Activated CD4-positive, alpha-beta T cell treated with anti-CD3 and anti-CD28 coated beads, Interleukin-10, Interleukin-2, amounts not matched to agents 100 ng/mL and 50 ng/mL, durations not matched to agents 16 hours and 8 hours (primary cell): ENCODE measurements around the gene DNAL1.
A peak's percentile ranks its signal among the peaks of the same experiment; 100 is the strongest.
"Not testable (repeated sequence)": the region's sequence is repeated elsewhere in the genome, so short reads cannot be mapped to it uniquely, and the experiment has no call there.

Experiments used
- DNase-seq: peaks from one replicate; pipeline ENCODE4 v3.0.0-alpha.2; 2020

The DNAL1 gene, protein sequence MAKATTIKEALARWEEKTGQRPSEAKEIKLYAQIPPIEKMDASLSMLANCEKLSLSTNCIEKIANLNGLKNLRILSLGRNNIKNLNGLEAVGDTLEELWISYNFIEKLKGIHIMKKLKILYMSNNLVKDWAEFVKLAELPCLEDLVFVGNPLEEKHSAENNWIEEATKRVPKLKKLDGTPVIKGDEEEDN

DNA sequence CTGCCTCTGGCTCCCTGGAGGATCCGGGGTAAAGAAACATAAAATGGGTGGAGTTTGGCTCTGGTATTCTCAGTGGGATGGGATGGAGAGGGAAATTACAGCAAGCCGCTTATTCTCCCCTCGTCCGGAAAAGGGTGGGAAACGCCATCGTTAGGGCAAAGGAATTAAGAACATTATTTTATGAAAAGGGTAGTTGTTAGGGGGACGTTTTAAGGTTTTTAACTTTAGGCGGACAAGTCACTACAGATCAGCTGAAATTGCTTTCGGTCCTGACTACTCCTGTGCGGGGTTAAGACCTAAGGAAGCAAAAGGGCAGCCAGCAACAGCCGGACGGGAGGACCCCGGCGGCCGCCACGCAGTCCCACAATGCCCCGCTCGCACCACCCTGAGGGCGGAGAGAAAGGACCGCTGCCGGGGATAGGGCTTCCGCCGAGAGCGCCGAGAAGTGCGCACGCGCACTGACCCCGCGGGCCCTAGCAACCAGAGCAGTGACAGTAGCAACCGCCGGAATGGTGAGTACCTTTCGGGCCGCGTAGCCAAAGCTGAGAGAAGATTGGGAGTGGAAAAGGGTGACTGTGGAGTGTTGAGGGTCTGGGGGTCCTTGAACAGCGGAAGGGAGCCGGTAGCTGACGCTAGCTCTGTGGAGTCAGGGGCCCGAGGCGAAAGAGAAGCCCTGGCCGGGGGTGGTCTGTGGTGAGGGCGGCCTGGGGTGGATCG lies at the start of gene DNAL1:
Gene DNAL1, plus strand, starts transcription at position 456 of the 717 bp plus-strand sequence. Its CDS starts 54 bp downstream, at position 510.
- peak; percentile 97 for DNase-seq

DNA sequence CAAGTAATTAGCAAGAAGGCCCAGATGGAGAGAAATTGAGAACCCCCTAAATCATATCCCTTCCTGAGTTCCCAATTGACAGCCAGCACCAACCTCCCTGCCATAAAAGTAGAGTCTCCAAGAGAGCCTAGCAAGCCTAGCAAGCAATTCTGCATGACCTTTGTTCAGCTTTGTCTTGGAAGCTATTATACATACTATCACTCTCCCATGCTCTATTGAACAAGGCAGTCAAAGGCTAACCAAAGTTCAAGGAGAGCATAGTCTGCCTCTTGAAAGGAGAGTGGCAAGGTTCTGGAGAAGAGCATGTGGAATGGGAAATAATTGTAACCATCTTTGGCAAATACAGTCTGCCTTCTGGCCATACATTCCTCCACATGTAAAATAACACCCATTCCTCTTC lies 45.3 kb upstream of the DNAL1 start:
- no peak for DNase-seq

DNA sequence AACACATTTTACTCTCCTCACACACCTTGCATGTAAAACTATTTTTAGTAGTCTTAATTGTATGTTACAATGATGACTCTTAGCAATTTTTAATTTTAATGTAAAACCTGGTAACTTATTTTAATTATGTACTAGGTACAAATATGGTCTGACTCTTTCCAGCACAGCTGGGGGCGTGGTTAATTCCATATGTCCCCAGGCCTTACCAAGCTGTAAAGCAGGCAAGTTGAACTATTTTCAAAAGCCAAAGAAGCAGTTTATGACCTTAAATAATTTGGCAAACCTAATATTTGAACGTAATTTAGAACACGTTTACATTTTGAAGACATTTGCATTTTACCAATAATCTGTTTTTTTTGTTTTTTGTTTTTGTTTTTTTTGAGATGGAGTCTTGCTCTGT lies 41.8 kb upstream of the DNAL1 start:
- no peak for DNase-seq

DNA sequence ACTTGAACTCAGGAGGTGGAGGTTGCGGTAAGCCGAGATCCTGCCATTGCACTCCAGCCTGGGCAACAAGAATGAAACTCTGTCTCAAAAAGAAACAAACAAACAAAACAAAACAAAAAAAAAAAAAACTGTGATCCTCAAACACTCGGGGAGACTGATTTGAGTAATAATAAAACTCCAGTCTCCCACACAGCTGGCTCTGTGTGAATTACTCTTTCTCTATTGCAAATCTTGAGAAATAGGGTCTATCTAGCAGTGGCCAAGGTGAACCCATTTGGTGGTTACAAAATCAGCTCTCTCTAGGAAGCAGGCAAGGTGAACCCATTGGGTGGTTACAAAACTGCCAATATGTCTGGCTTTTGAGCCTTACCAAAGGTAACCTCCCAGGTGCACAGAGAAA lies 38.5 kb upstream of the DNAL1 start:
- peak; percentile 55 for DNase-seq

DNA sequence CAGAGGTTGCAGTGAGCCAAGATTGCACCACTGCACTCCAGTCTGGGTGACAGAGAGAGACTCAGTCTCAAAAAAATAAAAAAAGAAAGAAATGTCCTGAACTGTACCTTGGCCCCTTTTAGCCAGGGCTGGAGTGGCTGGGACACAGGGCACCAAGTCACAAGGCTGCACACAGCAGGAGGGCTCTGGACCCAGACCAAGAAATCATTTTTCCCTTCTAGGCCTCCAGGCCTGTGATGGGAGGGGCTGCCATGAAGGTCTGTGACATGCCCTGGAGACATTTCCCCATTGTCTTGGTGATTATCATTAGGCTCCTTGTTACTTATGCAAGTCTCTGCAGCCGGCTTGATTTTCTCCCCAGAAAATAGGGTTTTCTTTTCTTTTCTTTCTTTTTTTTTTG lies 37.5 kb upstream of the DNAL1 start:
- no peak for DNase-seq

DNA sequence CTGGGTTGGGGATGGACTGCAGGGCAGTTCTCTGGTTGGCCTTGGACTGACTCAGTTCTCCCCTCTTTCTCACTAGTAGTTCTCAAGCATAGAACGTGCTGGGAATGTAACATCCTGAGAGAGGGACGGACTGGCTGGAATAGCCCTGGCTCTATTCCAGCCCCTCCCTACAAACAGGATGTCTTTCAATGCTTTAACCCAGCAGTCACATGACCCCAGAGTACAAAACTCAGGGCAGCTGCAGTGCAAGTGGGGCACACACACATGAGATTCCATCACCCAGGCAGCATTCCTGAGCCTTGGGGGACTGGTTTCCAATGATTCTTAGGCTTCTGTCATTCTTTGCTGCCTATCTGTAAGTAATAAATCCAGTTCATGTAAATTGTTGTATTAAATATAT lies 34.1 kb upstream of the DNAL1 start:
- DNase-seq, result no peak

DNA sequence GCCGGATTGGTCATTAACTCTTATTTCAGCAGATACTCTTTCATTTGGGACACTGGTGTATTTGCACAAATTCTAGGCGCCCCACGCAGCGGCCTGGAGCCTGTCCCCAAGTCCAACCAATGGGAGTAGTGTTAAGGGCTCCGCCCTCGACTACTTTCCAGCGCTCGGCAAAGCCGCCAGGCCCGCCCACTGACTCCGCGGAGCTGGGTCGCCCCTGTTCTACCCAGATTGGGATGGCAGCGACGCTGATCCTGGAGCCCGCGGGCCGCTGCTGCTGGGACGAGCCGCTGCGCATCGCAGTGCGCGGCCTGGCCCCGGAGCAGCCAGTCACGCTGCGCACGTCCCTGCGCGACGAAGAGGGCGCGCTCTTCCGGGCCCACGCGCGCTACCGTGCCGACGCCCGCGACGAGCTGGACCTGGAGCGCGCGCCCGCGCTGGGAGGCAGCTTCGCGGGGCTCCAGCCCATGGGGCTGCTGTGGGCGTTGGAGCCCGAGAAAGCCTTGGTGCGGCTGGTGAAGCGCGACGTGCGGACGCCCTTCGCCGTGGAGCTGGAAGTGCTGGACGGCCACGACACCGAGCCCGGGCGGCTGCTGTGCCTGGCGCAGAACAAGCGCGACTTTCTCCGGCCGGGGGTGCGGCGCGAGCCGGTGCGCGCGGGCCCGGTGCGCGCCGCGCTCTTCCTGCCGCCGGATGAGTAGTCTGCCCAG lies 32.3 kb upstream of the DNAL1 start, which contains the start of gene ACOT6:
Gene ACOT6, plus strand, starts transcription at position 179 of the 707 bp plus-strand sequence. Its CDS starts 55 bp downstream, at position 234.
- DNase-seq, result peak; percentile 71

DNA sequence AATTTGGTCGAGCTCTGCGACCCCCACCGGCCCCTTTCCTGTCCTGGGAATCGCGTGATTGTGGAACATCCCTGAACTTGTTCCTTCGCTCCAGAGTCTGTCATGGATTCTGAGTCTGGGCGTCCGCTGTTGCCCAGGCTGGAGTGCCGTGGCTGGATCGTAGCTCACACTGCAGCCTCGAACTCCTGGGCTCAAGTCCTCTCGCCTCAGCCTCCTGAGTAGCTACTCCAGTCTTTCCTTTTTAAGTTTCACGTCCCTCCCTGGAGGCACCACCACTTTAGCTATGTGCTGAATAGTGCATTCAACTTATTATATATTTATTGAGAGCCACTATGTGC lies 31.8 kb upstream of the DNAL1 start:
- no peak for DNase-seq

DNA sequence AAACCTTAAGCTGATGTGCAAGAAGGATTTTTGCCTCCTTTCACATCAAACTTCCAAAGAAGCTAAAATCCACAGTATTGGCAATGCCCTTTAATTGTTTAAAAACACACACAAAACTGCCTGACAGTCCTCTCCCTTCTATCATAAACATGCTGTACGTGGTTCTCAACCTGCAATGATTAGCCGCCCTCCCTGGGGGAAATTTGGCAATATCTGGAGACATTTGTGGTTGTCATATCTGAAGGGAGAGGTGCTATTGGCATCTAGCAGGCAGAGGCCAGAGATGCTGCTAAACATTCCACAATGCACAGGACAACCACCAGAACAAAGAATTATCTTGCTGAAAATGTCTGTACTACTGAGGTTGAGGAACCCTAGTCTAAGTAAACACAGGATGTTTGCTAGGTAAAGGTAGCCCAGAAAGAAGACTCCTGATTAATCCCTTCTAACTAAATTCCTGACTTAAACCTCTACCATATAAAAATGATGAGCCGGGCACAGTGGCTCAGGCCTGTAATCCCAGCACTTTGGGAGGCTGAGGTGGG lies 31.3 kb upstream of the DNAL1 start:
- no peak for DNase-seq

DNA sequence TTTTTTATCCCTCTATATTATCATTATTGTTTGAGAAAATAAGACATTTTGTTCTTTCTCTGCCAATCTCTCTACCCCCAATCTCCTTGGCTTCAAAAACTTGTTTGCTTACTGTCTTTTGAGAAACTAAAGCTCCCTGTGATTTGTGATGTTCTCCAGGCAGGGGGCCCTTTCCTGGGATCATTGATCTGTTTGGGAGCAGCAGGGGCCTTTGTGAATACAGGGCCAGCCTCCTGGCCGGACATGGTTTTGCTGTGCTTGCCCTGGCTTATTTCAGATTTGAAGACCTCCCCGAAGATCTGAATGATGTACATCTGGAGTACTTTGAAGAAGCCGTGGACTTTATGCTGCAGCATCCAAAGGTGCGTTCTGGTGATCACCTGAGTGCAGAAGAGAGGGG lies 28.0 kb upstream of the DNAL1 start:
- DNase-seq, result no peak

DNA sequence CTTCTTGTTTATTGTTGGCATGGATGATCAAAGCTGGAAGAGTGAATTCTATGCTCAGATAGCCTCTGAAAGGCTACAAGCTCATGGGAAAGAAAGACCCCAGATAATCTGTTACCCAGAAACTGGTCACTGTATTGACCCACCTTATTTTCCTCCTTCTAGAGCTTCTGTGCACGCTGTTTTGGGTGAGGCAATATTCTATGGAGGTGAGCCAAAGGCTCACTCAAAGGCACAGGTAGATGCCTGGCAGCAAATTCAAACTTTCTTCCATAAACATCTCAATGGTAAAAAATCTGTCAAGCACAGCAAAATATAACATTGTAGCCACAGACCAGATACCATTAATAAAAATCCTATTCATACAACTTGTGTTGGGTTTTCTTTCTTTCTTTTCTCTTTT lies 25.3 kb upstream of the DNAL1 start:
- DNase-seq, result no peak

DNA sequence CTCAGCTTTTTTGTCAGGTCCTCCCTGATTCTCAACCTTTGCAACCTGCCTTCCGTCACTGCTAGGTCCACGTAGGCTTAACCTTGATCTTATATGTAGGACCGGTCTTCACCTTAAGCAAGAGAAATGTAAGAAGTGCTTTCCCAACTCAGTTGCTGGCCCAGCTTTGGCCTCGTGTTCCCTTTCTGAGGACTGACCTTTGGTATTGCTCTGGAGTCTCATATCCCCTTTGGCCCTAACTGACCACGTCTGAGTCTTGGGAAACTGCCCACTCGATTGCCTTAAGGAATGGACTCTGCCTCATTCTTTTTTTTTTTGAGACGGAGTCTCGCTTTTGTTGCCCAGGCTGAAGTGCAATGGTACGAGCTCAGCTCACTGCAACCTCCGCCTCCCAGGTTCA lies 24.5 kb upstream of the DNAL1 start:
- DNase-seq, result no peak

DNA sequence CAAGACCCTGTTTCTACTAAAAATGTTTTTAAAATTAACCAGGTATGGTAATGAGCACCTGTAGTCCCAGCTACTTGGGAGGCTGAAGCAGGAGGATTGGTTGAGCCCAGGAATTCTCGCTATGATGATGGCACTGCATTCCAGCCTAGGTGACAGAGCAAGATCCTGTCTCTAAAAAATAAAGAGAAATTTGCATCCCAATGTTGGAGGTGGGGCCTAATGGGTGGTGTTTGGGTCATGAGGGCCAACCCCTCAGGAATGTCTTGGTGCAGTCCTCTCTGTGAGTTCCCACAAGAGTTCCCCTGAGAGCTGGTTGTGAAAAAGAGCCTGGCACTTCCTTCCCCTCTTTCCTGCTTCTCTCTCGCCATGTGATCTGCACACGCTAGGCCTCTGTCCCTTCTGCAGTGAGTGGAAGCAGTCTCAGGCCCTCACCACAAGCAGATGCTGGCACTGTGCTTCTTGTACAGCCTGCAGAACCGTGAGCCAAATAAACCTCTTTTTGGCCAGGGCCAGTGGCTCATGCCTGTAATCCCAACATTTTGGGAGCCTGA lies 21.2 kb upstream of the DNAL1 start:
- DNase-seq, result no peak

DNA sequence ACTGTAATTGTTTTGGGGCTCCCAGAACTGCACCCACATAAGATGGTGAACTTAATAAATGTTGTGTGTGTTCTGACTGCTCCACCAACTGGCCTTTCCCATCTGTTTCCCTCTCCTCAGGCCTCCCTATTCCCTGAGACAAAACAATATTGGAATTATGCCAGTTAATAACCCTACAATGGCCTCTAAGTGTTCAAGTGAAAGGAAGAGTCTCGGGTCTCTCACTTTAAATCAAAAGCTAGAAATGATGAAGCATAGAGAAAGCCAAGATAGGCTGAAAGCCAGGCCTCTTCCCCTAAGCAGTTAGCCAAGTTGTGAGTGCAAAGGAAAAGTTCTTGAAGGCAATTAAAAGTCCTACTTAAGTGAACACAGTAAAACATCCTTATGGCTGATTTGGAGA lies 19.1 kb upstream of the DNAL1 start:
- no peak for DNase-seq

DNA sequence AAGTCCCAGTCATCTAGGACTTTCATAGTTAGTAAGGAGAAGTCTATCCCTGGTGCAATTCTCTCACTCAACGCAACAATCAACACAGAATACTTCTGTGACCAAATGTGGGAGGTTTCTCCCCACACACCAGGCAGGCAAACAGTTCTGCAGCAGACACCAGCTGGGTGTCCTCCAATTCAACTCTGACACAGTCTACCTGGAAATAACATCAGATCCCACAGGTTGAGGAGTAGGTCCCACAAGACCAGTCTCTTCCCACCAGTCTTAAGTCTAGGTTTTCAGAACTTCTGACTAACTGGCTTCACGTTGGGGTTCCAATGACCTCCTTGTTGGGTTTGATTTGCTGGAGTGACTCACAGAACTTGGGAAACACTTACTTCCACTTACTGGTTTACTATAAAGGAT lies 17.6 kb upstream of the DNAL1 start:
- DNase-seq, result peak; percentile 56

DNA sequence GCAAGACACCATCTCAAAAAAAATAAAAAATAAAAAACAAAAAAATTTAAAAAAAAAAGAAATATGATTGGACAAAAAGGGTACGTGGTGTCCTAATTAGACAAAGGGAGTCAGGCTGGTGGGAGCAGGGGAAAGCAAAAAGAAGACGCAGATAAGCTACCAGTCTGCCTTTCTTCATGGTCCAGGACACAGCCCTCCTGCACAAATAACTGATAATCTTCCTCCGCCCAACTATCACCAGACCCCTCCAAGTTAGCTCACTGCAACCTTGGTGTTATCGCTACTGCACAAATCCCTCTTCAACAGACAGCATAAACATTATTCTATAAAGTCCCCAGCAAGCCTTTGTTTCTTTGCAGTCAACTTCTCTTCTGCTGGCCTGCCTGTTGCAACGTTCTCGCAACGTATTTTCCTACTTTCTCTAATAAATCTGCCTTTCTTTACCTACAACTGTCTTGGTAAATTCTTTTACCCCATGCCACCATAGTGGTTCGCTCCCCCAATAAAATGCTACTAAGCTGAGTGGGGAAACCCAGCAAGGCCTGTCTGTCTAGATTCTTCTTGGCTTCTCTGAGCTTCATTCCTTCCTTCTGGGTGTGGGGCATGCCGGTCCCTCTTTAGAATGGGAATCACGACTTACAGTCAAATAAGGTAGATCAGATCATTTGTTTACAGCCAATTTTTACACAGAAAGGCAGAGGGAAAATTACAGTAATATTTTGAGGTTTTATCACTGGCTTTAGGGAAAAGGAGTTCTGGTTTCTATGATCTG lies 14.6 kb upstream of the DNAL1 start:
- DNase-seq, result no peak

DNA sequence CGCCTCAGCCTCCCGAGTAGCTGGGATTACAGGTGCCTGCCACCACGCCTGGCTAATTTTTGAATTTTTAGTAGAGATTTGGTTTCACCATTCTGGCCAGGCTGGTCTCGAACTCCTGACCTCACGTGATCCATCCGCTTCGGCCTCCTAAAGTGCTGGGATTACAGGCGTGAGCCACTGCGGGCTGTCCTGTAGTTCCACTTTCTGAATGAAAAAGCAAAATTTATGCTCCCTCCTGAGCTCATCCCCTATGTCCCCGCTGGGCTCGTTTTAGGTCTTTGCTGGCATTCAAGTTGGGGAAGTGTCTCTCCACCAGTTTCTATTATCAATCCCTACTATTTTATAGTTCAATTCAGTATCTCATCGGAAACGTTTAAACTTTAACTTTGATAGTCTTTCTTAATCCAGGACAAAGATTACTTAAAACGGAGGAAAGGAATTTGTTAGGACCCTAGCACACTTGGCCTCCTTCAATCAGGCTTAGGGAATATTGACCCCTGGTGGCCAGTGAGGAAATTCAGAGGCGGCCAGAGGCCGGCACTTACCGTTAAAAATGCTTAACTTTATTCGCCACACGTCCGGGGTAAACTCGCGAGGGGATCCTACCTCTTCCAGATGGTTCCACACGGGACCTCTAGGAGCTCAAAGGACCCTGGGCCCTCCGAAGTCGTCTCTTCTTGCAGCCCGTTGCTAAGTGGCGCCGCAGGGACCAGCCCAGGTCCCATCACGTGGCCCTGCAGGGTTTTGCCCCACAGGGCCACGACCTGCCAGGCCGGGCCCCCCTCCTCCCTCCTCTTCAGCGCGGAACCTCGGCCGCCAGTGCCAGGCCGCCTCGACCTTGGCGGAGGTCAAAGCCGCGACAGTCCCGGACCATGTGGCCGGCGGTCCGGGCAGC lies 11.4 kb upstream of the DNAL1 start:
- peak; percentile 74 for DNase-seq

DNA sequence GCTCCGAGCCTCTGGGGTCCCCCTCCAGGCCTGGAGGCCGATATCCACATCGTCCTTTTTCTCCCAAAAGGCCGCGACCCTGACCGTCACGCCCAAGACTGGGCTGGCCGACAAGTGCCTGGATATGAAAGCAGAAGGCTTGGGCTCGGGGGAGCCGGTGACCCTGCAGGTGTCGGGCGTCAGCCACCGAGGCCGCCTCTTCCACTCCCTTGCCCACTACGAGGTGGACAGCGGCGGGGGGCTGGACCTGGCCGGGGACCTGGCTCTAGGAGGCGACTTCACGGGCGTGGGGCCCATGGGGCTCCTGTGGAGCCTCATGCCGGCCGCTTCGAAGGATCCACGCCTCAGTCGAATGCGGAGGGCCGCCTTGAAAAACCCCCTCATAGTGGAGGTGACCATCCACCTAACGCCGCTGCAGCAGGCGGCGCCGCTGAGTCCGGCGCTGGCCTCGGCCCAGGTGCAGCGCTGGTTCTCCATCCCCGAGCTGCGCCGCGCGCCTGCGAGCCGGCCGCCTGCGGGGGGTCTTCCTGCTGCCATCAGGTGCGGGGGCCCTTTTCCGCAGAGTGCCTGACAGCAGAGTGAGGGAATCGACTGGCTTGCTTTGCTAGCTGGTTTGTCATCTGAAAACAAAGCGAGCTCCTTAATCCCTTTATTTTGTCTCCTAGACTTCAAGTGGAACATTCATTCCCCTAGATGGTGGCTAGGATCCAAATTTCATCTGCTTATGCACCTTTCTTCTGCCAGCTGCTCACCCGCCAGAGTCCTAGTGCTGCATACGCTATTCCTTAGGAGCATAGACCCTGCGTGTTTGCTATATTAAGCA lies 10.6 kb upstream of the DNAL1 start:
- DNase-seq, result no peak

DNA sequence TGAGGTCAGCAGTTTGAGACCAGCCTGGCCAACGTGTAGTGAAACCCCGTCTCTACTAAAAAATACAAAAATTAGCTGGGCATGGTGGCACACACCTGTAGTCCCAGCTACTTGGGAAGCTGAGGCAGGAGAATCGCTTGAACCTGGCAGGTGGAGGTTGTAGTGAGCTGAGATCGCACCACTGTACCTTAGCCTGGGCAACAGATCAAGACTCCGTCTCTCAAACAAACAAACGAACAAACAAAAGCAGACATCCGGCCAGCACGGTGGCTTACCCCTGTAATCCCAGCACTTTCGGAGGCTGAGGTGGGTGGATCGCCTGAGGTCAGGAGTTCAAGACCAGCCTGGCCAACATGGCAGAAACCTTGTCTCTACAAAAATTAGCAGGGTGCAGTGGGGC lies 8.4 kb upstream of the DNAL1 start:
- not testable (repeated sequence) for DNase-seq

DNA sequence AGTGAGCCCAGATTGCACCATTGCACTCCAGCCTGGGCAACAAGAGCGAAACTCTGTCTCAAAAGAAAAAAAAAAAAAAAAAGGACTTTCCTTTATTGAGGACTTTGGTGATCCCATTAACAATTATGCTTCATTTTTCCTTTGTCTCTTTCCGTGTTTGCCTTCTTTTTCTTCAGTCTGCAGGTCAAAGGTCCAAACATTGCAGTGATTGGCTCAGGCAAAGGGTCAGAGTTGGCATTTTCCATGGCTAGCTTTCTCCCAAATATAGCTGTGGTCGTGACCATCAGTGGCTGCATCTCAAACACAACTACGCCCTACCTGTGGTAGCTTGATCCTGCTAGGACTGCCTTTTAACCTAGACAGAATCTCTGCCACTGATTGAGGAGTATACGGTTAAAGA lies 7.0 kb upstream of the DNAL1 start:
- DNase-seq, result no peak
